UCSD-AML1 (cell line): ENCODE results near the gene PARD6G.

Experiments used
- DNase-seq: peaks from one replicate; lab custom pipeline; 2025; ENCODE audit not compliant: unreplicated experiment; lab: John Stamatoyannopoulos, UW

The PARD6G gene

DNA sequence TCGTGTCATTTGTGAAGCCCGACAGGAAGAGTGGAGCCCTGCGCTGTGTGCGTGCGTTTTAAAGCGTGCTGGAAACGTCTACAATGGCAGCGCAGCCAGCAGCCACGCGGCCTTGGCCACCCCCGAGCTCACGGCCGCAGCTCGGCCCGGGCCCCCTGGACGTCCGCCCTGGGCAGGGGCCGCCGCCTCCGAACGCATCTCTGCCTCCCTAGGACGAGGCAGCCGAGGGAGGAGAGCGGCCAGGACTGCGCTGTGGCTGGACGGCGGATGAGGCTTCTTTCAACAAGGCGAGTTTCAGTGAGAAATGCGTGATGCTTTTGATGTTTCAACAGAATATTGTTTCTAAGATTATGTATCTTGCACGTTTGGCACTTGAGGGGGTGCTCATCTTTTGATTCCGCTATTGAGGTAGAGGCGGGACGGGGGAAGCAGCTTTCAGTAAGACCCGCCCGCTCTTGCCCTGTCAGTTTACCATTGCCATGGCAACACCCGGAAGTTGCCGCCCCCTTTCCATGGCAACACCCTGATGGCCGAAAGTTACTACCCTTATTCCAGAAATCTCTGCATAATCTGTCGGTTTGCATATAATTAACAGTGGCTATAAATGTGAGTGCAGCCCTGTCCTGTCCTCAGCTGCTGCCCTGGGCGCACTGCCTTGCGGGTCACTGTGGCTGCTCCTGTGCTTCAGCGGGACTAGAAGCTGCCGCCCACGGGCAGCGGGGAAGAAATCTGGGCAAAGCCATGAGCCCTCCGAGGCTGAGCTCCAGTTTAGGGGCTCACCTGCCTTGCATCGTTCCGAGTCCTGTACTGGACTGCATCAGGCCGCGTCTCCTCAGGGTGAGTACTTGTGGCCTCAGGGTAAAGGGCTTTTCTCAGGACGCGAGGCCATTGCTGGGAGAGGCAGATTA is 99.6 kb downstream of the PARD6G start:
- no peak for DNase-seq

DNA sequence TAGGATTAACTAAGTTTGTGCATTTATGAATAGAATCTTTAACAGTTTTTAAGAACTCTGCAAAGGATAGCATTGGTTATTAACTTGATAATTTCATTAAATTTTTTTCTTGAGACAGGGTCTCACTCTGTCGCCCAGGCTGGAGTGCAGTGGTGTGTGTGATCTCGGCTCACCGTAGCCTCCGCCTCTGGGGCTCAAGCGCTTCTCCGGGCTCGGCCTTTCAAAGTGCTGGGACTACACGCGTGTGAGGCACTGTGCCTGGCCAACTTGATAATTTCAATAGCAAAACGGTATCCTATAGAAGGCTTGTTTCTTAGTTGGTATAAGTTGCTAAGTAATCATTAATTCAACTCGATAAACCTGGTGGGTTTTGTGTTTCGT is 100.3 kb downstream of the PARD6G start:
- DNase-seq: no peak

GRCh38 chr18:80145196-80145804 is 102.0 kb downstream of the PARD6G start:
- DNase-seq: no peak

GRCh38 chr18:80143881-80144280 is 103.4 kb downstream of the PARD6G start:
- no peak for DNase-seq

DNA sequence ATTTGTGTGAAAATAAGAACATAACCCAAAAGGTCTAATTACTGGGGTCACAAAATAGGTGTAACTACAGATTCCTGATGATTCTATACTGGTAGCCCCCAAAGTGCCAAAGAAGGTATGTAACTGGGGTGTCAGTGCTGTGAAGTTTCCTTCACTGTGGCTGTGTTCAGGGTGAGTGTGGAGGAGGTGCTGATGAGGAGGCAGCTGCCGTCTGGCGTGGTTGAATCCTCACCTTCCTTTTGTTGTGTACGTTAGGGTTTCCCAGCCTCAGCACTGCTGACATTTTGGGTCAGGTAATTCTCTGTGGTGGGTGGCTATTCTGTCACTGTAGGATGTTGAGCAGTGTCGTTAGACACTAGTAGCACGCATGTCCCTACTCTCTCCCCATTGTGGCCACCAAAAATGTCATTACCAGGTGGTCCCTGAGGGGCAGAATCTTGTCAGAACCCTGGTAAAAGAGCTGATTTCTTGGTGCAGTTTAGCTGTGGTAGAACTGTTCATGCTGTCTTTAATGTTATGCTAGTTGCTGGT is 106.8 kb downstream of the PARD6G start:
- DNase-seq: no peak

GRCh38 chr18:80137976-80138375 is 109.3 kb downstream of the PARD6G start:
- no peak for DNase-seq

- no peak for DNase-seq
These were observed 110.2 kb downstream of the PARD6G start for GRCh38 chr18:80137137-80137536.

GRCh38 chr18:80136679-80137078 is 110.6 kb downstream of the PARD6G start:
- no peak for DNase-seq

GRCh38 chr18:80135136-80135535 is 112.2 kb downstream of the PARD6G start:
- no peak for DNase-seq

GRCh38 chr18:80133124-80133523 is 114.2 kb downstream of the PARD6G start:
- no peak for DNase-seq

DNA sequence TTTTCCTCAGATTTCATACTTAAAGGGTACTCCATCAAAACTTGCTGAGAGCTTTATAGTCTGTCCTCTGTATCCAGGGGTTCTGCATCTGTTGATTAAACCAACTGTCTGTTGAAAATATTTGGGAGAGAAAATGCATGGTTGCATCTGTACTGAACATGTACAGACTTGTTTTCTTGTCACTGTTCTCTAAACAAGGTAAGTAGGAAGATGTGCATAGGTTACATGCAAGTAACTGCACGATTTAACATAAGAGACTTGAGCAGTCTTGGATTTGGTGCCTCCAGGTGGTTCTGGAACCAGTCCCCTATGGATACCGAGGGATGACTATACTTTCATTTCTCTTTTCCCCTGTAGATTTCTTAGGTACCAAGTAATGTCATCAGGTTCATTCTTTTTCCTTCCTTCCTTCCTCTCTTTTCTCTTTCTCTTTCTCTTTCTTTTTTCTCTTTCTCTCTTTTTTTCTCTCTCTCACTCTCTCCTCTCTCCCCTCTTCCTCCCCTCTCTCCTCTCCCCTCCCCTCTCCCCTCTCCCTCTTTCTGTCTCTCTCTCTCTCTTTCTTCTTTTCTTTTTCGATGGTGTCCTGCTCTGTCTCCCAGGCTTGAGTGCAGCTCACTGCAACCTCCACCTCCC is 115.0 kb downstream of the PARD6G start:
- no peak for DNase-seq

DNA sequence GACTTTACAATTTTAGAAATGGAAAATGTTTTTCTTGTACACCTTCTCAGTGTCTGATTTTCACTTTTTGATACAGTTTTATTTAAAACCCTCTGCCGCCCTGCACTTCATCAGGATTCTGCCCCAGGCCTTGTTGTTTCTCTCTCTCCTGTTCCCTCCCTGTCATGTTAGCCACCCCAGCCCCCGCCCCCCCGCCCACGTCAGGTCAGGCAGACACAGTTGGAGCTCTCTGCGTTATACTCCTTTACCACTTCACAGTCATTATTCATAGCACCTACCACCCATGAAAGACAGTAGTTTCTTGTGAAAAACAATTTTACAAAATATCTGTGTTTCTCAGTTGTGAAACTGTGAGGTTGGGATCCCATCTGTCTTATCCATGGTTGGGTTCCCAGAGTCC is 116.8 kb downstream of the PARD6G start:
- DNase-seq: no peak

GRCh38 chr18:80129672-80130367 is 117.5 kb downstream of the PARD6G start:
- no peak for DNase-seq

DNA sequence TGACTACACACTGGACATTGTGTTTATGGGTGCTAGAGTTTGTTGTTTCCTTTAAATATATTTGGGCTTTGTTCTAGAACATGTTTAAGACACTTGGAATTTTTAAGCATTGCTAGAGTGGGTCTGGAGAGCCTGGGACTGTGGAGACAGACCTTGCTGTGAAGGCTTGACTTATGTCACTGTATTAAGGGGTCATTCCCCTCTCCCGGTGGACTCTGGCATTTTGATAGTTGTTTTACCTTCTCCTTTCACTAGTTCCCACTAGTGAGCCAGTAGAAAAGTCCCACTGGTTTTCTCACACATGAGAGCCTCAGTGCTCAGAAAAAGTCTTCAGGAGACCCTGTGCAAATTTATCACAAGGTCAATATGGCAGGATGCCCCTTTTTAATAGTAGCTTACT is 119.7 kb downstream of the PARD6G start:
- no peak for DNase-seq

DNA sequence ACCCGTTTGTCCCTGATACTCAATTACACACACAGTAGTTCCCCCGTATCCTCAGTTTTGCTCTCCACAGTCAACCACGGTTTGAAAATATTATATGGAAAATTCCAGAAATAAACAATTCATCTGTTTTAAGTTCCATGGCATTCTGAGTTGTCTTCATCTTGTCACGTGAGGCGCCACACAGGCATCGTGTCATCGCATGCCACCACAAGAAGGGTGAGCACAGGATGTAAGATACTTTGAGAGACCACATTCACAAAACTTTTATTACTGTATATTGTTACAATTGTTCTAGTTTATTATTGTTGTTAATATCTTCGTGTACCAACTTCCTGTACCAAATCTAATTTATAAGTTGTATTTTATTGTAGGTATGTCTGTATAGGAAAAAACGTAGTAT is 120.5 kb downstream of the PARD6G start:
- DNase-seq: no peak

GRCh38 chr18:80124131-80124530 is 123.2 kb downstream of the PARD6G start:
- no peak for DNase-seq

DNA sequence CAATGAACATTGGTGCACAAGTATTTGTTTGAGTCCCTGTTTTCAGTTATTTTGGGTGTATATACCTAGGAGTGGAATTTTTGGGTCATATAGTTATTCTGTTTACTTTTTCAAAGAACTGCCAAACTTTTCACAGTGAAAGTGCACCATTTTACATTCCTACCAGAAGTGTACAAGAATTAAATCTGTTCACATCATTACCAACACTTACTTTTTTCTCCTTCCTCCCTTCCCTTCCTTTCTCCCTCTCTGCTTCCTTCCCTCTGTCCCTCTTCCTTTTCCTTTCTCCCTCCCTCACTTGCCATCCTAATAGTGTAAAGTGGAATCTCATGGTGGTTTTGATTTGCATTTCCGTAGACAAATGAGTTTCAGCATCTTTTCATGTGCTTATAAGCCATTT is 126.4 kb downstream of the PARD6G start:
- no peak for DNase-seq

DNA sequence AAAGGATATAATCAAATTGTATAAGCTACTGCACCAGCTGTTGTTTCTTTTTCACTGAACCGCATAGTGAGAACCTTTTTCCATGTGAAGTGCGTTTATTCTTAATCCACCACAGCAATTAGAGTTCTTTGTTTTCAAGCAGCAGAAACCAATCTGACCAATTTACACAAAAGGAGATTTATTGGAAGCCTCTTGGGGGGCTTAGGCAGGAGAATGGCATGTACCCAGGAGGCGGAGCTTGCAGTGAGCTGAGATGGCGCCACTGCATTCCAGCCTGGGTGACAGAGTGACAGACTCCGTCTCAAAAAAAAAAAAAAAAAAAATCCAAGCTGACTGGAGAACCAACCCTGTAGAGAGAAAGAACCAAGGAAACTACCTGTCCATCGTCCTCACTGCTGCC is 128.2 kb downstream of the PARD6G start:
- no peak for DNase-seq

DNA sequence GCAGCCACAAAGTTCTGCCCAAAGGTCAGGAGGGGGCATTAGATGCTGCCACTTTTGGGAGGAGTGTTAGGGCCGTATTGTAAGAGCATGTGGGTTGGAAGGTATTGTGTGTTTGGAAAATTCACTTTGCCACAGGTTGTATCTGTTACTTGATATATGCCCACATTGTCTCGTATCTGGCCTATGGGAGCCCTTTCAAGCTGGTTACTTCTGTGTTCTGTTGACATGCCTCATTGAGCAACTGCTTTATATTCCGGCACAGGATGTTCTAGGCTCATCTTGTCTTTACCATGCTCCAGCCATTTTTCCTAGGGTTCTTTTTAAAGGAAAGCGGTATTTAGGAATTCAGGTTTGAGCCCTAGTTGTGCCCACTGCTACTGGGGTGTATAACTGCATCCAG is 132.3 kb downstream of the PARD6G start:
- no peak for DNase-seq

- no peak for DNase-seq
These were observed 134.6 kb downstream of the PARD6G start for GRCh38 chr18:80112624-80113248.

GRCh38 chr18:80109676-80110078 is 137.6 kb downstream of the PARD6G start:
- DNase-seq: peak; percentile 49
